Fibroblast of villous mesenchyme (primary cell): ENCODE results near the gene ARL2BP. TPM values are rescaled to one million over a fixed set of nuclear protein-coding genes. Genes with fewer than 3 reads are reported as not detected.

Source experiments
- DNase-seq: peaks from one replicate; pipeline ENCODE4 v3.0.0-alpha.2; 2010; ENCODE audit warnings: low read depth
- H3K4me3 ChIP-seq: 2 replicates; pipeline ENCODE4 v1.5.1; 2011; ENCODE audit warnings: low read depth, mild to moderate bottlenecking, low read length
- total RNA-seq: library from RNA; depleted of rRNA; stranded (reverse); fragments of >200 nt; gene quantifications from 2 replicates; pipeline ENCODE4 v1.2.3, GENCODE V29; 2012
- TF ChIP-seq, protein P1 (sequence below): IDR thresholded peaks from 2 replicates; pipeline ENCODE4 v1.5.1; 2012; ENCODE audit warnings: low read depth, mild to moderate bottlenecking, low read length; ENCODE audit not compliant: insufficient read depth

Gene ARL2BP
- total RNA-seq, 1 donor = 134 TPM

- DNase-seq = no peak
- H3K4me3 ChIP-seq = no peak overlapping the region
- TF ChIP-seq, protein P1, sequence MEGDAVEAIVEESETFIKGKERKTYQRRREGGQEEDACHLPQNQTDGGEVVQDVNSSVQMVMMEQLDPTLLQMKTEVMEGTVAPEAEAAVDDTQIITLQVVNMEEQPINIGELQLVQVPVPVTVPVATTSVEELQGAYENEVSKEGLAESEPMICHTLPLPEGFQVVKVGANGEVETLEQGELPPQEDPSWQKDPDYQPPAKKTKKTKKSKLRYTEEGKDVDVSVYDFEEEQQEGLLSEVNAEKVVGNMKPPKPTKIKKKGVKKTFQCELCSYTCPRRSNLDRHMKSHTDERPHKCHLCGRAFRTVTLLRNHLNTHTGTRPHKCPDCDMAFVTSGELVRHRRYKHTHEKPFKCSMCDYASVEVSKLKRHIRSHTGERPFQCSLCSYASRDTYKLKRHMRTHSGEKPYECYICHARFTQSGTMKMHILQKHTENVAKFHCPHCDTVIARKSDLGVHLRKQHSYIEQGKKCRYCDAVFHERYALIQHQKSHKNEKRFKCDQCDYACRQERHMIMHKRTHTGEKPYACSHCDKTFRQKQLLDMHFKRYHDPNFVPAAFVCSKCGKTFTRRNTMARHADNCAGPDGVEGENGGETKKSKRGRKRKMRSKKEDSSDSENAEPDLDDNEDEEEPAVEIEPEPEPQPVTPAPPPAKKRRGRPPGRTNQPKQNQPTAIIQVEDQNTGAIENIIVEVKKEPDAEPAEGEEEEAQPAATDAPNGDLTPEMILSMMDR = no peak
Measured at GRCh38 chr16:57283959-57284208, 38.8 kb downstream of the ARL2BP start.

DNA sequence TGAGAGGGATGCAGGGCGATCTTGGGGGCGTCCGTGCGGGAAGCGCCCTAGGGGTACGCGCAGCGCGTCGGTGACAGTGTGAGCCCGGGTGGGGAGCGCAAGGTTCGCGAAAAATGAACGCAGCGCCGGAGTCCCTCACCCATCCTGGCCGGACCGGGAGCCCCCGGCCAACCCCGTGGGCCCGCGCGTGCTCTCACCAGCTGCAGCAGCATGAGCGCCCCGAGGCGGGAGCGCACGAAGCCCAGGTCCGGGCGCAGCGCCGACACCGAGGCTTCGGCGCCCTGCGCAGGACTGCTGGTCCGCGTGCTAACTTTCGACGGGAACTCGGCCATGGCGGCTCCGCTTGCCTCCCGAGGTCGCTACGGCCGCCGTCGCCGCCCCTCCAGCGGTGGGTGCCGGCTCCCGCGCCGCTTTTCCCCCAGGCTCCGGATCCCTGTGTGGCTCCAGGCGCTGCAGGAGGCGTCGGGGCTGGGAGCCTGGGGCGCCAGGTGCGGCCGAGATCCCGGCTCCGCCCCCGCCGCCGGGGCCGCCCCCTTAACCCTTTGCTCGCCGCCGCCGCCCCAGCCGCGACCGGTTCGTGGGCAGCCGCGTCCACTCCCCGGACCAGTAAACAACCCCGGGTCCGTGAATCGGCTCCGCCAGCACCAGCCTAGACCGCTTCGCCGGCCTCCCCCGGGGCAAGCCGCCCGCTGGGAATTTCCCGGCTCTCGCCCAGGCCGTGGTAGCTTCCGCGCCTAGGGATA, 39.3 kb downstream of the ARL2BP start, which contains the start of gene PLLP:
Gene PLLP (minus strand): TSS at position 464 of the 743 bp plus-strand sequence. CDS start 132 bp downstream, at position 332.
- TF ChIP-seq, protein P1 = no peak
- peak; percentile 27 for DNase-seq
- peak within 1 kb of the TSS; percentile 62 for H3K4me3 ChIP-seq

DNA sequence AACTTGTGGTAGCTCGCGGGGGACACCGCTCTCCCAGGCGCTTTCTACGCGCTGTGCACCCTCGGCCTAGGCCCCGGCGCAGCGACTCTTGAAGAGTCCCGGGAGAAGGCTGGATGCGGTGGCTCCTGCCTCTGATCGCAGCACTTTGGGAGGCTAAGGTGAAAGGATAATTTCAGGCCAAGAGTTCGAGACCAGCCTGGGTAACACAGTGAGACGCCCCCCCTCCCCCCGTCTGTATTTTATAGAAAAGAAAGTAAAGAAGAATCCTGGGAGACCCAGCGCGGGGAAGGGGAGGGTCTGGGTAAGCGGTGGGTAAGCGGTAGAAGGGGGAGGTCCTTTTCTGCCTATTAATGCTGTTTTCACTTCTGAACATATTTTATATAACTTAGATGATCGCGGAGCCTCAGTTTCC, 39.9 kb downstream of the ARL2BP start:
- H3K4me3 ChIP-seq = peak overlapping the region; percentile 62
- TF ChIP-seq, protein P1 = no peak

DNA sequence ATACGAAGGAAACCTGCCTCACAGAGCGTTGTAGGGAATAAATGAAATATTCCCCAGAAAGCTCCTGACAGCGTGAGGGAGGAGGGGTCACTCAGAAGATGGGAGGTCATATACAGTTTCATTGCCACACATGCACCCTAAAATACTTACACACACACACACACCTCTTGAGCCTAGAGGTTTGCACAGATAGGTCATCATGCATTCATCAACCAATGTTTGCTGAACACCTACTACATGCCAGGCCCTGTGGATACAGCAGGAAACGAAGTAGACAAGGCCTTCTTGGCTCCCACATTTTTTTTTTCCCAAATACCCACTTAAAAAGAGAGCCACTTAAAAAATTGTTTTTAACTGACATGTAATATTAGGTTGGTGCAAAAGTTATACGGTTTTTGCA, 40.3 kb downstream of the ARL2BP start:
- no peak overlapping the region for H3K4me3 ChIP-seq
- TF ChIP-seq, protein P1 = no peak
- no peak for DNase-seq

More for the DNA sequence above, 39.9 kb downstream of the ARL2BP start:
- DNase-seq = no peak

DNA sequence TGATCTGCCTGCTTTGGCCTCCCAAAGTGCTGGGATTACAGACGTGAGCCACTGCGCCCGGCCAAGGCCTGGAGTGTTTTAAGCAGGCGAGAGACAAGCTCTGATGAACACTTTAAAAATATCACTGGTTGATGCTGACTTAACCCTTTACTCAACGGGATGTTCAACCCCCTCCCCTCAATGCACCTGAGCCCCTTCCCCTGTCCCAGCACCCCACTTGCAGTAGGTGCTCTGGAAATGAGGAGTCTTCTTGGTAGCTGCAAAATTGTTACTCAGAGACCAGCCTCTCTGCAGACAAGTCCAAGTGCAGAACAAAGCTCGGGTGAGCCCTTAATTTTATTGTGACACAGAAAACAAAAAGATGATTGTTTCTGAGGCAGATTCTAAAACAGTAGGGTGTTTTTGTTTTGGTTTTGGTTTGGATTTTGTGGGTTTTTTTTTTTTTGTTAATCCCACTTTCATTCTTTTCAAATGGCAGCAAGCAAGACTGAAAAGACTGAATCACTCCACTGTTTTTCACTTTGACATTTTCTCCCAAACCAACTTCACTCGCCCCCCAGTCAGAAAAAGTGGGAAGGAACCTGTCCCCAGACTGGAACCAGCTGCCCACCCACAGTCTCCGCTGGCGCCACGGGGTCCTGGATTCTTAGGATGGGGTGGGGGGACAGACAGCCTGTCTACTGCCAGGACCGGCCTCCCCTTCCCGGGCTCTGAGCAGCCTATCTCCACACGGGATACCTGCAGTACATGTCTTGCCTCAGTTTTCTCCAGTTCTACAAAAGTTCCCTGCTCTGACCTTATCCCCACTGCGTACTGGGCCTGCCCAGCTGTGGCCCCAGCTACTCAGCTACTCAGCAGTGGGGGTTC, 44.6 kb downstream of the ARL2BP start:
- DNase-seq = no peak
- TF ChIP-seq, protein P1 = no peak
- H3K4me3 ChIP-seq = no peak overlapping the region

DNA sequence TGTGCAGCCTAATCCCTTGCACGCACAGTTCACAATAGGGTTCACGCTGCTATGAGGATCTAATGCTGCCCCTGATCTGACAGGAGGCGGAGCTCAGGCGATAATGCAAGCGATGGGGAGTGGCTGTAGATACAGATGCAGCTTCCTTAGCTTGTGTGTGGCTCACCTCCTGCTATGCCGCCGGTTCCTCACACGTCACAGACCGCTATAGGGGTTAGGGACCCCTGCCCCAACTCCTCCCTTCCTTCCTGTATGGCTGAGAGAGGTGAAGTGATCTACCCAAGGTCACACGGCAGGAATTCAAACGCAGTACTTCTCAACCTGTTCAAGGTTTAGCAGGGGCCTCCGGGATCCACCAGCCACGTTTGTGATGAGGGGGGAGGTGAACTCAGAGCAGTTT, 52.8 kb downstream of the ARL2BP start:
- TF ChIP-seq, protein P1 = no peak
- DNase-seq = no peak

More for the DNA sequence above, 52.8 kb downstream of the ARL2BP start:
- no peak overlapping the region for H3K4me3 ChIP-seq
